CD4-positive, CD25-positive, alpha-beta regulatory T cell (primary cell): ENCODE measurements around the gene ASF1A. TPM values are rescaled to one million over a fixed set of nuclear protein-coding genes. Genes with fewer than 3 reads are reported as not detected.

Experiments
- ATAC-seq, 2 donors: fragments of 150-1000 bp; cut with Tn5 transposase; one replicate each; pipeline ENCODE4 v1.10.0; 2021; ENCODE audit warnings: low read depth in 2 of 2, moderate number of reproducible peaks in 2 of 2, moderate library complexity in 1 of 2
- DNase-seq, 3 donors: peaks; one replicate each; pipeline versions ENCODE4 v3.0.0 to v3.0.0-alpha.2; 2012 to 2022; ENCODE audit warnings: mixed read lengths in 1 of 3
- H3K27ac ChIP-seq: one replicate; pipeline ENCODE4 v1.7.0; 2013; ENCODE audit warnings: mild to moderate bottlenecking, low read length; ENCODE audit not compliant: insufficient read depth, poor library complexity, severe bottlenecking
- H3K27me3 ChIP-seq: one replicate; pipeline ENCODE4 v1.7.0; 2013; ENCODE audit warnings: low read length; ENCODE audit not compliant: control insufficient read depth, insufficient read depth
- H3K36me3 ChIP-seq: one replicate; pipeline ENCODE4 v1.7.0; 2013; ENCODE audit warnings: mild to moderate bottlenecking, low read length, moderate library complexity; ENCODE audit not compliant: control insufficient read depth, insufficient read depth
- H3K4me1 ChIP-seq: 2 replicates; pipeline ENCODE4 v1.7.0; 2013; ENCODE audit warnings: mild to moderate bottlenecking, low read length; ENCODE audit not compliant: insufficient read depth, control insufficient read depth, poor library complexity, severe bottlenecking
- H3K4me3 ChIP-seq: one replicate; pipeline ENCODE4 v1.7.0; 2013; ENCODE audit warnings: low read depth, mild to moderate bottlenecking, low read length, moderate library complexity
- H3K9me3 ChIP-seq, 2 experiments: 1 replicate in 1 of 2; 2 replicates in 1 of 2; pipeline ENCODE4 v1.7.0; 2013; ENCODE audit warnings: low read length in 2 of 2, mild to moderate bottlenecking in 1 of 2, moderate library complexity in 1 of 2; ENCODE audit not compliant: control insufficient read depth in 2 of 2
- H3K27ac Mint-ChIP-seq, 3 donors: one replicate each; pipeline ENCODE4 v1.8.0; 2020 to 2022; ENCODE audit warnings: mild to moderate bottlenecking in 3 of 3, mixed read lengths in 3 of 3, moderate library complexity in 2 of 3
- H3K27me3 Mint-ChIP-seq: one replicate; pipeline ENCODE4 v1.8.0; 2022; ENCODE audit warnings: mild to moderate bottlenecking, mixed read lengths
- H3K36me3 Mint-ChIP-seq: one replicate; pipeline ENCODE4 v1.8.0; 2020; ENCODE audit warnings: mixed read lengths
- H3K4me1 Mint-ChIP-seq, 4 donors: one replicate each; pipeline ENCODE4 v1.8.0; 2020 to 2022; ENCODE audit warnings: mixed read lengths in 4 of 4, mild to moderate bottlenecking in 1 of 4
- H3K4me3 Mint-ChIP-seq, 4 donors: one replicate each; pipeline ENCODE4 v1.8.0; 2020 to 2022; ENCODE audit warnings: mild to moderate bottlenecking in 4 of 4, mixed read lengths in 4 of 4, moderate library complexity in 3 of 4
- H3K9me3 Mint-ChIP-seq, 7 donors: one replicate each; pipeline ENCODE4 v1.8.0; 2020 to 2022; ENCODE audit warnings: mixed read lengths in 7 of 7, mild to moderate bottlenecking in 3 of 7, moderate library complexity in 2 of 7
- polyA plus RNA-seq, 4 donors: library from polyadenylated mRNA; unstranded; fragments of 300-500 nt; fragmentation: Illumina TruSeq; gene quantifications; one replicate each; pipeline ENCODE4 v1.2.3, GENCODE V29; 2021
- total RNA-seq: library from RNA; stranded (reverse); gene quantifications from one replicate; pipeline ENCODE4 v1.2.3, GENCODE V29; 2022

Gene ASF1A
- total RNA-seq = 30.2 TPM
- 10 to 100 TPM; 69.7 to 81.8 (median 71.8) TPM for polyA plus RNA-seq

DNA sequence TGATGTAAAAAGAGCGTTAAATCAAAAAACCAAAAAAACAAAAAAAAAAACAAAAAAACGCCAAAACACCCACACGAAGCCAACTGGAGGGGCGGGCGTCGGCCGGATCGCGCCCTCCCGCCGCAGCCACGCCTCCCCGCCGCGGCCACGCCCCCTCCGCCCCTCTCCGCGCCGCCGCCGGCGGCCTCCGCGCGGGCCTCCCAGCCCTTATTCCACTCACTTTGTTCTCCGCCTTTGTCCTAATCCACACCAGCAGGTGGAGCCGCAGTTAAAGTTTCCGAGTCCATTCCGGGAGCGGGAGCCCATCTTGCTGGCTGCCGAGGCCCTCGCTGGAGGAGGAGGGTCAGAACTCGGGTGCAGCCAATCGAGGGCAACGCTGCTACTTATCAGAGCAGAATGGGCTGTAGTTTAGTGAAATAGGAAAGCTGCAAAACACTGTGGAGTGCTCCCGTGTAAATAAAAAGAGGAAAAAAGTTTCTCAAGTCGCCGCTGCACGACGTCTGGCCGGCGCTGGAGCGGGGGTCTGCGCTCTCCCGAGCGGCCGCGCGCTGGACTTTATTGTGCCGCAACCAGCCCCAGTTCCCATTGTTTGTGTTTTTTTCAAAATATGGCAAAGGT, at the start of gene ASF1A:
TSS of gene ASF1A (plus strand) at position 346 of the 618 bp plus-strand sequence. CDS start at position 608, 262 bp downstream.
- ATAC-seq (peak; percentile 76 to 81), DNase-seq (peak; percentile 91 to 98 (median 95))
- peak within 1 kb of the TSS; percentile 91 for H3K27ac ChIP-seq
- H3K27me3 Mint-ChIP-seq = peaks cover 12% of the 10 kb centered on the region
- H3K4me1 ChIP-seq = peaks cover 79% of the 10 kb centered on the region
- peak within 1 kb of the TSS; percentile 92 to 100 (median 98) for H3K4me3 Mint-ChIP-seq
- peaks cover 2% of the 10 kb centered on the region for H3K36me3 ChIP-seq
- H3K4me1 Mint-ChIP-seq = peaks cover 30 to 75% (median 60%) of the 10 kb centered on the region in 4 donors
- peaks cover 9% of the 10 kb centered on the region for H3K36me3 Mint-ChIP-seq
- no peaks in the 10 kb centered on the region for H3K27me3 ChIP-seq
- peak within 1 kb of the TSS; percentile 97 for H3K4me3 ChIP-seq
- peak within 1 kb of the TSS; percentile 98 to 100 (median 98) for H3K27ac Mint-ChIP-seq
- peaks cover 0 to 2% (median 0%) of the 10 kb centered on the region in 7 donors for H3K9me3 Mint-ChIP-seq
- H3K9me3 ChIP-seq = no peaks in the 10 kb centered on the region

DNA sequence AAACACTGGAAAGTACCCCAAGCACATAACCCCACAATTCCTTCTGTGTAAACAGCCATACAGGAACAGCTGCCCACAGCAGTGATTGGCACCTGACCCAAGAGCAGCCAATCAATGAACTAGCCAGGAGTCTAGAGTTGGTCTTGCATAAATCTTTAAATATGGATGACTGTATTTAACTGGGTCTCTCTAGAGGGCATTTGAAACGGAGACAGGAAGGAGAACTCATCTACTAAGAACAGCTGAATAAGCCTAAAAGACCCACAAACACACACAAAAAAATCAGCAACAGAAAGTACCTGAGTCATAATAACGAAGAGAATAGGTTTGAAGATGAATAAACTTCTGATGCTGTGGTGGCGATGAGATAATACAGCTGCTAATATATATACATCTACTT, 49.0 kb upstream of the ASF1A start:
- peaks cover 3% of the 10 kb centered on the region for H3K36me3 ChIP-seq
- peak overlapping the region; percentile 49 for H3K27ac ChIP-seq
- Mint-ChIP-seq H3K4me3 (peak overlapping the region; percentile 40 to 59 (median 54)), H3K36me3 (peaks cover 20% of the 10 kb centered on the region), H3K27ac (peak overlapping the region; percentile 57 to 86 (median 62)), H3K4me1 (peaks cover 20 to 39% (median 36%) of the 10 kb centered on the region in 4 donors), H3K27me3 (no peaks in the 10 kb centered on the region), H3K9me3 (no peaks in the 10 kb centered on the region)
- H3K27me3 ChIP-seq = no peaks in the 10 kb centered on the region
- H3K4me1 ChIP-seq = peaks cover 25% of the 10 kb centered on the region
- DNase-seq (peak in 2 of 3 donors; percentile 44 to 75), ATAC-seq (peak; percentile 72 to 75)
- peak overlapping the region; percentile 75 for H3K4me3 ChIP-seq
- peaks cover 0 to 2% of the 10 kb centered on the region in 2 experiments for H3K9me3 ChIP-seq

DNA sequence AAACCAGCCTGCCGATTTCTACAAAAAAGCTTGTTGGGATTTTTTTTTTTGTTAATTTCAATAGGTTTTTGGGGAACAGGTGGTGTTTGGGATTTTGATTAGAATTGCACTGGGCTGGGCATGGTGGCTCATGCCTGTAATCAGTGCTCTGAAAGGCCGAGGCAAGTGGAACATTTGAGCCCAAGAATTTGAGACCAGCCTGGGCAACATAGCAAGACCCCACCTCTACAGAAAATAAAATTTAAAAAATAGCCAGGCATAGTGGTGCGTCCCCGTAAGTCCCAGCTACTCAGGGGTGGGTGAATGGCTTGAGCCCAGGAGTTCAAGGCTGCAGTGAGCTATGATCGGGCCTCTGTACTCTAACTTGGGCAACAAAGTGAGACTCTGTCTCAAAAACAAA, 40.5 kb upstream of the ASF1A start:
- Histone ChIP-seq H3K27ac (no peak overlapping the region), H3K4me1 (no peaks in the 10 kb centered on the region), H3K27me3 (no peaks in the 10 kb centered on the region), H3K4me3 (no peak overlapping the region), H3K9me3 (no peaks in the 10 kb centered on the region), H3K36me3 (peaks cover 3% of the 10 kb centered on the region)
- DNase-seq (no peak), ATAC-seq (no peak)
- Mint-ChIP-seq H3K4me1 (peaks cover 5 to 17% (median 16%) of the 10 kb centered on the region in 4 donors), H3K36me3 (peaks cover 37% of the 10 kb centered on the region), H3K4me3 (no peak overlapping the region), H3K27ac (no peak overlapping the region), H3K27me3 (no peaks in the 10 kb centered on the region), H3K9me3 (no peaks in the 10 kb centered on the region)

DNA sequence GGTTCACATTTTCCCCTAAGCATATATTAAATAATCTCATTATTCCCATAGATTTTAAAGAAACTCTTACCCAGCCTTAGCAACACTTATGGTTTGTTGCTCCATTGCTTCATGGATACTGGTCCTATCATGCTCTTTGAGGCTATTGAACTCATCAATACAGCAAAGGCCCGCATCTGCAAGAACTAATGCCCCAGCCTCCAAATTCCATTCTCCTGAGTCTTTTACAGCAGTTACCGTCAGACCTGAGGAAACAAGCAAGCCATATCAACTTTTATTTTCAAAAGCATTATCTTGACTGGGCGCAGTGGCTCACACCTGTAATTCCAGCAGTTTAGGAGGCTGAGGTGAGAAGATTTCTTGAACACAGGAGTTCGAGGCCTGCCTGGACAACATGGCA, 37.7 kb upstream of the ASF1A start:
- no peaks in the 10 kb centered on the region for H3K9me3 ChIP-seq
- peaks cover 6% of the 10 kb centered on the region for H3K36me3 ChIP-seq
- Mint-ChIP-seq H3K36me3 (peaks cover 39% of the 10 kb centered on the region), H3K27me3 (peaks cover 4% of the 10 kb centered on the region), H3K27ac (no peak overlapping the region), H3K9me3 (peaks cover 0 to 9% (median 0%) of the 10 kb centered on the region in 7 donors), H3K4me3 (no peak overlapping the region), H3K4me1 (peaks cover 9 to 35% (median 29%) of the 10 kb centered on the region in 4 donors)
- H3K4me3 ChIP-seq = no peak overlapping the region
- DNase-seq = no peak
- no peak for ATAC-seq
- no peak overlapping the region for H3K27ac ChIP-seq
- no peaks in the 10 kb centered on the region for H3K4me1 ChIP-seq
- no peaks in the 10 kb centered on the region for H3K27me3 ChIP-seq

DNA sequence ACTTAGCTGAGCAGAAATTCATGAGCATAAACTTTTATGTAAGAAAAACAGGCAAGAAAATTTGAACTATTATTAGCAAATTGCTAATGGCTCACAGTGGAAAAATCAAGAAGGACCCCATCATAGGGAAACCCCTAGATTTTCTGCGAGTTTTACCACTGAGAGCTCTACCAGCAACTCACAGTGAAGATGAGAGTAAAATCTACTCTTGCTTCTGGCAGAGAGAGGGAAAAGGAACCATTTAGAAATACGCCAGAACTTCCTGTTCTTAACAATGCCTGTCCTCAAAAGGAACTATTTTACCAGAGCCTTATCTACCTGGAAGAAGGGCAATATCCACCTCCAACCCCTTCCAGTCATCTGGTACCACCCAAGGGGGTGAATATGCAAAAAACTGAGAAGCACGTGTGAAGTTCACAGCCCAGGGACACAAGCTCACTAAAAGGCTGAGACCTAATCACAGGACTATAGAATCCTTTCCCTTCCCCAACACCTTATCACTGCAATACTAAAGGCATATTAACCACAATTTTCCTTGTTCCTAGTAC, 34.4 kb upstream of the ASF1A start:
- peaks cover 3% of the 10 kb centered on the region for H3K36me3 ChIP-seq
- DNase-seq (no peak), ATAC-seq (no peak)
- H3K4me3 ChIP-seq = no peak overlapping the region
- Mint-ChIP-seq H3K4me1 (peaks cover 28 to 63% (median 49%) of the 10 kb centered on the region in 4 donors), H3K36me3 (peaks cover 26% of the 10 kb centered on the region), H3K27ac (no peak overlapping the region), H3K27me3 (peaks cover 4% of the 10 kb centered on the region), H3K4me3 (peak overlapping the region in 1 of 4 donors; percentile 56), H3K9me3 (peaks cover 0 to 9% (median 0%) of the 10 kb centered on the region in 7 donors)
- no peak overlapping the region for H3K27ac ChIP-seq
- H3K4me1 ChIP-seq = peaks cover 7% of the 10 kb centered on the region
- H3K27me3 ChIP-seq = no peaks in the 10 kb centered on the region
- no peaks in the 10 kb centered on the region for H3K9me3 ChIP-seq

DNA sequence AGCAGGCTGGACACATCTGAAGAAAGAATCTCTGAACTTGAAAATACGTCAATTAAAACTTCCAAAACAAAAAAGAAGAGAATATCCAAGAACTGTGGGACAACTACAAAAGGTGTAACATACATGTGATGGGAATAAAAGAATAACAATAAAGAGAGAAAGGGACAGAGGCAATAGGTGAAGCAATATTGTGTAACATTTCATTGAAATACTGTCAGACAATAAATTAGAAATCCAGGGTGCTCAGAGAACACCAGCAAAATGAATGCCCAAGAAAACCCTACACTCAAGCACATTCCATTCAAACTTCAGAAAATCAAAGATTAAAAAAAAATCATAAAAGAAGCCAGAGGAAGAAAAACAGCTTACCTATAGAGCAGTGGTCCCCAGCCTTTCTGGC, 33.6 kb upstream of the ASF1A start:
- H3K9me3 Mint-ChIP-seq = peaks cover 0 to 9% (median 0%) of the 10 kb centered on the region in 7 donors
- no peak overlapping the region for H3K4me3 Mint-ChIP-seq
- Histone ChIP-seq H3K9me3 (no peaks in the 10 kb centered on the region), H3K36me3 (peaks cover 3% of the 10 kb centered on the region), H3K27me3 (no peaks in the 10 kb centered on the region), H3K4me1 (peaks cover 9% of the 10 kb centered on the region), H3K27ac (no peak overlapping the region), H3K4me3 (no peak overlapping the region)
- DNase-seq (no peak), ATAC-seq (no peak)
- H3K4me1 Mint-ChIP-seq = peaks cover 32 to 70% (median 57%) of the 10 kb centered on the region in 4 donors
- H3K27ac Mint-ChIP-seq = no peak overlapping the region
- peaks cover 4% of the 10 kb centered on the region for H3K27me3 Mint-ChIP-seq
- peaks cover 23% of the 10 kb centered on the region for H3K36me3 Mint-ChIP-seq

DNA sequence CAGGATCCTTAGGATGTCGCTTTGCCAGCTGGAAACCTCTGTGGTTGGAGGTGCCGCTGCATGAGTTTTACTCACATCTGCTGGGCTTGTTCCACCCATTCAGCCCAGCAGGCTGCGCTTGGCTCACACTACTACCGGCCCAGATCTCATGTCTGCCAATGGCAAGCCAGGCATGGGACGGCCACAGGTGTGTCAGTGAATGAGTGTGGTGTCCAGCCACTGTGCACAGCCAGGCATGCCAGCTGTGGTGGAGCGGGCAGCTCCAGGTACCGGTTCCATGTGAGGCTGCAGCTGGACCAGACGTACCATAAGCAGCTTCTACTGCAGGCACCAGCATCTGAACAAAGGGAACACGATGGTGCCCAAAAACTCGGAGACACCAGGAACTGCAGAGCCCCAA, 33.1 kb upstream of the ASF1A start:
- Histone ChIP-seq H3K4me1 (peaks cover 9% of the 10 kb centered on the region), H3K9me3 (no peaks in the 10 kb centered on the region), H3K36me3 (peaks cover 3% of the 10 kb centered on the region), H3K4me3 (no peak overlapping the region), H3K27ac (no peak overlapping the region), H3K27me3 (no peaks in the 10 kb centered on the region)
- H3K4me3 Mint-ChIP-seq = no peak overlapping the region
- peaks cover 0 to 9% (median 0%) of the 10 kb centered on the region in 7 donors for H3K9me3 Mint-ChIP-seq
- ATAC-seq = no peak
- H3K27me3 Mint-ChIP-seq = peaks cover 4% of the 10 kb centered on the region
- no peak overlapping the region for H3K27ac Mint-ChIP-seq
- peaks cover 34 to 75% (median 61%) of the 10 kb centered on the region in 4 donors for H3K4me1 Mint-ChIP-seq
- H3K36me3 Mint-ChIP-seq = peaks cover 18% of the 10 kb centered on the region
- DNase-seq = no peak
